ENCODE measurements around the gene CTBS.

Gene CTBS

GRCh38 chr1:84570436-84571149, 3.6 kb downstream of the CTBS start:
- H3K36me3 ChIP-seq (ENCODE audit: control insufficient read depth, insufficient read depth, low read length) = no peaks in the 10 kb centered on the region
- no peak overlapping the region for H3K56ac ChIP-seq (ENCODE audit: low read length)
- no peak for DNase-seq
- H3K9ac ChIP-seq (ENCODE audit: low read length) = no peak overlapping the region
- no peaks in the 10 kb centered on the region for H3K4me1 ChIP-seq (ENCODE audit: control insufficient read depth, low read depth, low read length)
- no peak overlapping the region for H3K27ac ChIP-seq (ENCODE audit: low read depth, low read length)
- no peak overlapping the region for H3K4ac ChIP-seq (ENCODE audit: low read depth, low read length)
- no peaks in the 10 kb centered on the region for H3K79me2 ChIP-seq (ENCODE audit: control insufficient read depth, insufficient read depth, low read length)
- no peak overlapping the region for H2BK15ac ChIP-seq (replicated peaks; ENCODE audit: low read depth)
- H2BK120ac ChIP-seq (ENCODE audit: low read depth, low read length) = no peak overlapping the region
- H2BK5ac ChIP-seq (ENCODE audit: low read length) = no peak overlapping the region
- H3K79me1 ChIP-seq (ENCODE audit: low read length) = no peaks in the 10 kb centered on the region
- no peak overlapping the region for H3K4me2 ChIP-seq (ENCODE audit: low read length)
- no peak overlapping the region for H3K18ac ChIP-seq (ENCODE audit: low read length)
- no peaks in the 10 kb centered on the region for H3K27me3 ChIP-seq (ENCODE audit: insufficient read depth, low read length, poor library complexity)
- no peak overlapping the region for H4K5ac ChIP-seq (ENCODE audit: low read length)
- H4K8ac ChIP-seq (ENCODE audit: low read depth, low read length) = no peak overlapping the region
- H2AK5ac ChIP-seq (ENCODE audit: low read length) = no peak overlapping the region
- no CpG with 5 or more reads among the region's 7 CpGs for WGBS (ENCODE audit: extremely low coverage, insufficient coverage, low lambda C conversion rate)
- no peak overlapping the region for H3K23ac ChIP-seq (ENCODE audit: low read length)
- no peak overlapping the region for H3K4me3 ChIP-seq (ENCODE audit: low read length)

GRCh38 chr1:84569216-84569615, 5.0 kb downstream of the CTBS start:
- no peaks in the 10 kb centered on the region for H3K36me3 ChIP-seq (ENCODE audit: control insufficient read depth, insufficient read depth, low read length)
- H3K27ac ChIP-seq (ENCODE audit: low read depth, low read length) = no peak overlapping the region
- H3K9ac ChIP-seq (ENCODE audit: low read length) = no peak overlapping the region
- H3K56ac ChIP-seq (ENCODE audit: low read length) = no peak overlapping the region
- H4K5ac ChIP-seq (ENCODE audit: low read length) = no peak overlapping the region
- no peak overlapping the region for H2AK5ac ChIP-seq (ENCODE audit: low read length)
- H2BK120ac ChIP-seq (ENCODE audit: low read depth, low read length) = no peak overlapping the region
- no peak overlapping the region for H2BK5ac ChIP-seq (ENCODE audit: low read length)
- no peak overlapping the region for H3K4ac ChIP-seq (ENCODE audit: low read depth, low read length)
- no peaks in the 10 kb centered on the region for H3K79me2 ChIP-seq (ENCODE audit: control insufficient read depth, insufficient read depth, low read length)
- no peaks in the 10 kb centered on the region for H3K27me3 ChIP-seq (ENCODE audit: insufficient read depth, low read length, poor library complexity)
- H2BK15ac ChIP-seq (replicated peaks; ENCODE audit: low read depth) = no peak overlapping the region
- H3K4me3 ChIP-seq (ENCODE audit: low read length) = no peak overlapping the region
- no peak overlapping the region for H3K23ac ChIP-seq (ENCODE audit: low read length)
- H4K8ac ChIP-seq (ENCODE audit: low read depth, low read length) = no peak overlapping the region
- H3K79me1 ChIP-seq (ENCODE audit: low read length) = no peaks in the 10 kb centered on the region
- H3K18ac ChIP-seq (ENCODE audit: low read length) = no peak overlapping the region
- no peaks in the 10 kb centered on the region for H3K4me1 ChIP-seq (ENCODE audit: control insufficient read depth, low read depth, low read length)
- no peak overlapping the region for H3K4me2 ChIP-seq (ENCODE audit: low read length)
- DNase-seq = no peak

GRCh38 chr1:84550826-84551225, 23.4 kb downstream of the CTBS start:
- no peak overlapping the region for H4K8ac ChIP-seq (ENCODE audit: low read depth, low read length)
- no peak overlapping the region for H3K4me3 ChIP-seq (ENCODE audit: low read length)
- H3K27me3 ChIP-seq (ENCODE audit: insufficient read depth, low read length, poor library complexity) = no peaks in the 10 kb centered on the region
- no peak overlapping the region for H3K9ac ChIP-seq (ENCODE audit: low read length)
- no peak overlapping the region for H3K56ac ChIP-seq (ENCODE audit: low read length)
- H3K36me3 ChIP-seq (ENCODE audit: control insufficient read depth, insufficient read depth, low read length) = no peaks in the 10 kb centered on the region
- no peak for DNase-seq
- H2BK15ac ChIP-seq (replicated peaks; ENCODE audit: low read depth) = no peak overlapping the region
- H2BK120ac ChIP-seq (ENCODE audit: low read depth, low read length) = no peak overlapping the region
- H4K5ac ChIP-seq (ENCODE audit: low read length) = no peak overlapping the region
- no peak overlapping the region for H3K18ac ChIP-seq (ENCODE audit: low read length)
- H3K23ac ChIP-seq (ENCODE audit: low read length) = no peak overlapping the region
- H3K27ac ChIP-seq (ENCODE audit: low read depth, low read length) = no peak overlapping the region
- no peak overlapping the region for H3K4me2 ChIP-seq (ENCODE audit: low read length)
- no peaks in the 10 kb centered on the region for H3K79me1 ChIP-seq (ENCODE audit: low read length)
- no peak overlapping the region for H3K4ac ChIP-seq (ENCODE audit: low read depth, low read length)
- no peaks in the 10 kb centered on the region for H3K4me1 ChIP-seq (ENCODE audit: control insufficient read depth, low read depth, low read length)
- H2AK5ac ChIP-seq (ENCODE audit: low read length) = no peak overlapping the region
- no peak overlapping the region for H2BK5ac ChIP-seq (ENCODE audit: low read length)
- H3K79me2 ChIP-seq (ENCODE audit: control insufficient read depth, insufficient read depth, low read length) = no peaks in the 10 kb centered on the region
- WGBS (ENCODE audit: extremely low coverage, insufficient coverage, low lambda C conversion rate) = no CpG with 5 or more reads among the region's 2 CpGs

- no peak overlapping the region for H3K56ac ChIP-seq (ENCODE audit: low read length)
- no peak overlapping the region for H2BK15ac ChIP-seq (replicated peaks; ENCODE audit: low read depth)
- no peak overlapping the region for H3K4me3 ChIP-seq (ENCODE audit: low read length)
- no peak overlapping the region for H2AK5ac ChIP-seq (ENCODE audit: low read length)
- H3K4ac ChIP-seq (ENCODE audit: low read depth, low read length) = no peak overlapping the region
- H3K79me2 ChIP-seq (ENCODE audit: control insufficient read depth, insufficient read depth, low read length) = no peaks in the 10 kb centered on the region
- no peaks in the 10 kb centered on the region for H3K27me3 ChIP-seq (ENCODE audit: insufficient read depth, low read length, poor library complexity)
- no peaks in the 10 kb centered on the region for H3K79me1 ChIP-seq (ENCODE audit: low read length)
- no peaks in the 10 kb centered on the region for H3K36me3 ChIP-seq (ENCODE audit: control insufficient read depth, insufficient read depth, low read length)
- WGBS (ENCODE audit: extremely low coverage, insufficient coverage, low lambda C conversion rate) = no CpG with 5 or more reads among the region's 4 CpGs
- no peak for DNase-seq
- H3K4me2 ChIP-seq (ENCODE audit: low read length) = no peak overlapping the region
- H3K9ac ChIP-seq (ENCODE audit: low read length) = no peak overlapping the region
- no peak overlapping the region for H4K8ac ChIP-seq (ENCODE audit: low read depth, low read length)
- H3K4me1 ChIP-seq (ENCODE audit: control insufficient read depth, low read depth, low read length) = no peaks in the 10 kb centered on the region
- H2BK5ac ChIP-seq (ENCODE audit: low read length) = no peak overlapping the region
- no peak overlapping the region for H3K18ac ChIP-seq (ENCODE audit: low read length)
- no peak overlapping the region for H3K27ac ChIP-seq (ENCODE audit: low read depth, low read length)
- H4K5ac ChIP-seq (ENCODE audit: low read length) = no peak overlapping the region
- H2BK120ac ChIP-seq (ENCODE audit: low read depth, low read length) = no peak overlapping the region
- no peak overlapping the region for H3K23ac ChIP-seq (ENCODE audit: low read length)
Observed at GRCh38 chr1:84541679-84542078, 32.6 kb downstream of the CTBS start.

- no peak overlapping the region for H3K18ac ChIP-seq (ENCODE audit: low read length)
- no peak overlapping the region for H3K56ac ChIP-seq (ENCODE audit: low read length)
- no peak overlapping the region for H3K4me2 ChIP-seq (ENCODE audit: low read length)
- no peak overlapping the region for H2BK5ac ChIP-seq (ENCODE audit: low read length)
- H3K4me3 ChIP-seq (ENCODE audit: low read length) = no peak overlapping the region
- H3K23ac ChIP-seq (ENCODE audit: low read length) = no peak overlapping the region
- no peaks in the 10 kb centered on the region for H3K36me3 ChIP-seq (ENCODE audit: control insufficient read depth, insufficient read depth, low read length)
- H4K8ac ChIP-seq (ENCODE audit: low read depth, low read length) = no peak overlapping the region
- H3K9ac ChIP-seq (ENCODE audit: low read length) = no peak overlapping the region
- H2BK120ac ChIP-seq (ENCODE audit: low read depth, low read length) = no peak overlapping the region
- WGBS (ENCODE audit: extremely low coverage, insufficient coverage, low lambda C conversion rate) = no CpG with 5 or more reads among the region's 1 CpG
- H3K79me1 ChIP-seq (ENCODE audit: low read length) = no peaks in the 10 kb centered on the region
- no peak for DNase-seq
- no peak overlapping the region for H2AK5ac ChIP-seq (ENCODE audit: low read length)
- H4K5ac ChIP-seq (ENCODE audit: low read length) = no peak overlapping the region
- H3K79me2 ChIP-seq (ENCODE audit: control insufficient read depth, insufficient read depth, low read length) = no peaks in the 10 kb centered on the region
- H3K27ac ChIP-seq (ENCODE audit: low read depth, low read length) = no peak overlapping the region
- H3K4me1 ChIP-seq (ENCODE audit: control insufficient read depth, low read depth, low read length) = no peaks in the 10 kb centered on the region
- no peaks in the 10 kb centered on the region for H3K27me3 ChIP-seq (ENCODE audit: insufficient read depth, low read length, poor library complexity)
- H2BK15ac ChIP-seq (replicated peaks; ENCODE audit: low read depth) = no peak overlapping the region
- H3K4ac ChIP-seq (ENCODE audit: low read depth, low read length) = no peak overlapping the region
Observed at GRCh38 chr1:84540759-84541158, 33.5 kb downstream of the CTBS start.

- H2BK120ac ChIP-seq (ENCODE audit: low read depth, low read length) = no peak overlapping the region
- H4K8ac ChIP-seq (ENCODE audit: low read depth, low read length) = no peak overlapping the region
- no peaks in the 10 kb centered on the region for H3K27me3 ChIP-seq (ENCODE audit: insufficient read depth, low read length, poor library complexity)
- H3K4me2 ChIP-seq (ENCODE audit: low read length) = no peak overlapping the region
- H2BK5ac ChIP-seq (ENCODE audit: low read length) = no peak overlapping the region
- WGBS (ENCODE audit: extremely low coverage, insufficient coverage, low lambda C conversion rate) = no CpG with 5 or more reads among the region's 3 CpGs
- DNase-seq = no peak
- no peak overlapping the region for H4K5ac ChIP-seq (ENCODE audit: low read length)
- no peak overlapping the region for H3K4me3 ChIP-seq (ENCODE audit: low read length)
- no peak overlapping the region for H2AK5ac ChIP-seq (ENCODE audit: low read length)
- H3K79me1 ChIP-seq (ENCODE audit: low read length) = no peaks in the 10 kb centered on the region
- H3K18ac ChIP-seq (ENCODE audit: low read length) = no peak overlapping the region
- no peak overlapping the region for H3K4ac ChIP-seq (ENCODE audit: low read depth, low read length)
- H3K9ac ChIP-seq (ENCODE audit: low read length) = no peak overlapping the region
- no peak overlapping the region for H2BK15ac ChIP-seq (replicated peaks; ENCODE audit: low read depth)
- H3K4me1 ChIP-seq (ENCODE audit: control insufficient read depth, low read depth, low read length) = no peaks in the 10 kb centered on the region
- H3K79me2 ChIP-seq (ENCODE audit: control insufficient read depth, insufficient read depth, low read length) = no peaks in the 10 kb centered on the region
- no peak overlapping the region for H3K56ac ChIP-seq (ENCODE audit: low read length)
- no peaks in the 10 kb centered on the region for H3K36me3 ChIP-seq (ENCODE audit: control insufficient read depth, insufficient read depth, low read length)
- H3K27ac ChIP-seq (ENCODE audit: low read depth, low read length) = no peak overlapping the region
- H3K23ac ChIP-seq (ENCODE audit: low read length) = no peak overlapping the region
Observed at GRCh38 chr1:84539972-84540371, 34.3 kb downstream of the CTBS start.

Measured in mesendoderm (in vitro differentiated cells).